SK-N-MC (cell line): Measurements from ENCODE around the gene LAMB3.

Source experiments
- EZH2 ChIP-seq: fragments of 200-600 bp; sonication (generic); IDR thresholded peaks from one replicate; pipeline ENCODE4 v1.6.1; 2017; ENCODE audit warnings: antibody characterized with exemption
- POLR2AphosphoS5 ChIP-seq: IDR thresholded peaks from 2 replicates; pipeline ENCODE4 v1.6.1; 2012; ENCODE audit warnings: mild to moderate bottlenecking, low read depth, low read length, borderline replicate concordance

- no peak for TF ChIP-seq POLR2AphosphoS5
- TF ChIP-seq EZH2, result no peak
These were observed 74.9 kb downstream of the LAMB3 start for GRCh38 chr1:209577346-209577745.
